Activated CD4-positive, alpha-beta T cell treated with anti-CD3 and anti-CD28 coated beads, Interleukin-10, Interleukin-2, amounts not matched to agents 100 ng/mL and 50 ng/mL, durations not matched to agents 16 hours and 8 hours (primary cell): ENCODE data around the gene PRM1.

Experiments used
- DNase-seq: peaks from one replicate; pipeline ENCODE4 v3.0.0-alpha.2; 2020

PRM1 gene

GRCh38 chr16:11251525-11252481 is 29.3 kb downstream of the PRM1 start:
- DNase-seq = peak; percentile 93

- no peak for DNase-seq
These were observed 30.2 kb downstream of the PRM1 start for GRCh38 chr16:11250786-11251524.

- peak; percentile 35 for DNase-seq
These were observed 30.9 kb downstream of the PRM1 start for GRCh38 chr16:11250091-11250785.

- DNase-seq = no peak
These were observed 31.7 kb downstream of the PRM1 start for GRCh38 chr16:11249233-11250061.

- DNase-seq = peak; percentile 38
These were observed 33.0 kb downstream of the PRM1 start for GRCh38 chr16:11248133-11248532.

GRCh38 chr16:11245988-11246387 is 35.1 kb downstream of the PRM1 start:
- peak; percentile 83 for DNase-seq

- DNase-seq = no peak
These were observed 35.9 kb downstream of the PRM1 start for GRCh38 chr16:11245222-11245737.

GRCh38 chr16:11242658-11243057 is 38.5 kb downstream of the PRM1 start:
- no peak for DNase-seq

GRCh38 chr16:11241480-11242204 is 39.5 kb downstream of the PRM1 start:
- no peak for DNase-seq

- DNase-seq = peak; percentile 55
These were observed 40.3 kb downstream of the PRM1 start for GRCh38 chr16:11240636-11241473.

GRCh38 chr16:11239644-11240632 is 41.2 kb downstream of the PRM1 start:
- DNase-seq = no peak

- DNase-seq = no peak
These were observed 42.6 kb downstream of the PRM1 start for GRCh38 chr16:11238272-11239202.

GRCh38 chr16:11236461-11237254 is 44.5 kb downstream of the PRM1 start:
- no peak for DNase-seq

- no peak for DNase-seq
These were observed 45.5 kb downstream of the PRM1 start for GRCh38 chr16:11235703-11235991.

- peak; percentile 34 for DNase-seq
These were observed 46.0 kb downstream of the PRM1 start for GRCh38 chr16:11234884-11235702.

- DNase-seq = peak; percentile 92
These were observed 47.3 kb downstream of the PRM1 start for GRCh38 chr16:11233727-11234376.
